HG02938 (cell line): Measurements from ENCODE around the gene TAS2R38.

ENCODE experiments used
- ATAC-seq: cut with Tn5 transposase; IDR thresholded peaks from one replicate; pipeline ENCODE4 v1.9.1; 2021; ENCODE audit warnings: mild to moderate bottlenecking, moderate library complexity; ENCODE audit not compliant: unreplicated experiment

TAS2R38 gene

GRCh38 chr7:141976524-141977245 is 3.1 kb upstream of the TAS2R38 start:
- ATAC-seq, result no peak

GRCh38 chr7:141975806-141976523 is 2.4 kb upstream of the TAS2R38 start:
- peak; percentile 86 for ATAC-seq

- no peak for ATAC-seq
Observed at GRCh38 chr7:141974831-141975230, 1.3 kb upstream of the TAS2R38 start.

- ATAC-seq, result peak; percentile 89
Observed at GRCh38 chr7:141960687-141961422, 12.7 kb downstream of the TAS2R38 start.

GRCh38 chr7:141956084-141956483 is 17.5 kb downstream of the TAS2R38 start:
- ATAC-seq, result no peak

- ATAC-seq, result no peak
Observed at GRCh38 chr7:141954334-141954733, 19.2 kb downstream of the TAS2R38 start.

- no peak for ATAC-seq
Observed at GRCh38 chr7:141952461-141952860, 21.1 kb downstream of the TAS2R38 start.

- no peak for ATAC-seq
Observed at GRCh38 chr7:141950806-141951205, 22.8 kb downstream of the TAS2R38 start.

GRCh38 chr7:141949911-141950310 is 23.7 kb downstream of the TAS2R38 start:
- no peak for ATAC-seq

- ATAC-seq, result no peak
Observed at GRCh38 chr7:141949451-141949850, 24.1 kb downstream of the TAS2R38 start.

- no peak for ATAC-seq
Observed at GRCh38 chr7:141949021-141949420, 24.6 kb downstream of the TAS2R38 start.

GRCh38 chr7:141946796-141947195 is 26.8 kb downstream of the TAS2R38 start, which contains the start of gene CLEC5A:
CLEC5A (minus strand) TSS chr7:141946974; CDS start chr7:141946292, 682 bp downstream.
- ATAC-seq, result no peak

GRCh38 chr7:141945356-141945755 is 28.2 kb downstream of the TAS2R38 start:
- ATAC-seq, result no peak

GRCh38 chr7:141944811-141945210 is 28.8 kb downstream of the TAS2R38 start:
- no peak for ATAC-seq

- ATAC-seq, result no peak
Observed at GRCh38 chr7:141943846-141944245, 29.7 kb downstream of the TAS2R38 start.

GRCh38 chr7:141941075-141941474 is 32.5 kb downstream of the TAS2R38 start:
- ATAC-seq, result no peak

- no peak for ATAC-seq
Observed at GRCh38 chr7:141930211-141930610, 43.4 kb downstream of the TAS2R38 start.

- ATAC-seq, result no peak
Observed at GRCh38 chr7:141928845-141929195, 44.8 kb downstream of the TAS2R38 start.

- no peak for ATAC-seq
Observed at GRCh38 chr7:141928146-141928844, 45.3 kb downstream of the TAS2R38 start.
